Trophoblast cell (in vitro differentiated cells and primary cell): ENCODE results near the gene SLC12A9.
A peak's percentile ranks its signal among the peaks of the same experiment; 100 is the strongest.

Experiments
- DNase-seq, 2 donors: peaks; one replicate each; pipeline ENCODE4 v3.0.0-alpha.2; 2016
- H2AFZ ChIP-seq: 2 replicates; pipeline ENCODE4 v1.6.1; 2013; ENCODE audit warnings: low read length, moderate library complexity, mild to moderate bottlenecking; ENCODE audit not compliant: insufficient read depth, poor library complexity
- H2AK5ac ChIP-seq: 2 replicates; pipeline ENCODE4 v1.6.1; 2013; ENCODE audit warnings: mild to moderate bottlenecking, low read length
- H2BK120ac ChIP-seq: 2 replicates; pipeline ENCODE4 v1.6.1; 2013; ENCODE audit warnings: low read length, mild to moderate bottlenecking, moderate library complexity; ENCODE audit not compliant: insufficient read depth, poor library complexity
- H2BK12ac ChIP-seq: 2 replicates; pipeline ENCODE4 v1.6.1; 2013; ENCODE audit warnings: mild to moderate bottlenecking, low read length, moderate library complexity
- H2BK5ac ChIP-seq: 2 replicates; pipeline ENCODE4 v1.6.1; 2013; ENCODE audit warnings: low read length, low read depth, moderate library complexity, mild to moderate bottlenecking; ENCODE audit not compliant: poor library complexity
- H3K14ac ChIP-seq: 2 replicates; pipeline ENCODE4 v1.6.1; 2013; ENCODE audit warnings: mild to moderate bottlenecking, low read length
- H3K18ac ChIP-seq: 2 replicates; pipeline ENCODE4 v1.6.1; 2013; ENCODE audit warnings: mild to moderate bottlenecking, low read length
- H3K23ac ChIP-seq: 2 replicates; pipeline ENCODE4 v1.6.1; 2013; ENCODE audit warnings: low read length
- H3K27ac ChIP-seq: 2 replicates; pipeline ENCODE4 v1.5.1; 2013; ENCODE audit warnings: low read depth, mild to moderate bottlenecking, inconsistent platforms, low read length, moderate library complexity
- H3K27me3 ChIP-seq: 2 replicates; pipeline ENCODE4 v1.6.1; 2013; ENCODE audit warnings: inconsistent platforms, mild to moderate bottlenecking, low read length, moderate library complexity; ENCODE audit not compliant: insufficient read depth
- H3K36me3 ChIP-seq, 2 experiments: 1 replicate in 1 of 2; 2 replicates in 1 of 2; pipeline ENCODE4 v1.6.1; 2013; ENCODE audit warnings: low read length in 2 of 2, mild to moderate bottlenecking in 2 of 2, moderate library complexity in 1 of 2; ENCODE audit not compliant: insufficient read depth in 2 of 2, control insufficient read depth in 1 of 2
- H3K4ac ChIP-seq: 2 replicates; pipeline ENCODE4 v1.6.1; 2013; ENCODE audit warnings: low read depth, mild to moderate bottlenecking, low read length, moderate library complexity
- H3K4me1 ChIP-seq, 2 experiments: 1 replicate in 1 of 2; 2 replicates in 1 of 2; pipeline ENCODE4 v1.6.1; 2013; ENCODE audit warnings: low read length in 2 of 2, mild to moderate bottlenecking in 2 of 2, moderate library complexity in 1 of 2; ENCODE audit not compliant: insufficient read depth in 2 of 2, control insufficient read depth in 1 of 2
- H3K4me2 ChIP-seq: 2 replicates; pipeline ENCODE4 v1.6.1; 2013; ENCODE audit warnings: inconsistent platforms, mild to moderate bottlenecking, low read length, moderate library complexity
- H3K4me3 ChIP-seq: 2 replicates; pipeline ENCODE4 v1.5.1; 2013; ENCODE audit warnings: mild to moderate bottlenecking, low read depth, low read length, inconsistent platforms
- H3K79me1 ChIP-seq: one replicate; pipeline ENCODE4 v1.6.1; 2013; ENCODE audit warnings: low read length
- H3K79me2 ChIP-seq: 2 replicates; pipeline ENCODE4 v1.6.1; 2013; ENCODE audit warnings: low read length, mild to moderate bottlenecking; ENCODE audit not compliant: control insufficient read depth, insufficient read depth, poor library complexity
- H3K9ac ChIP-seq: 2 replicates; pipeline ENCODE4 v1.6.1; 2013; ENCODE audit warnings: mild to moderate bottlenecking, low read length
- H3K9me3 ChIP-seq: 2 replicates; pipeline ENCODE4 v1.6.1; 2013; ENCODE audit warnings: low read depth, mild to moderate bottlenecking, control low read depth, inconsistent platforms, low read length; ENCODE audit not compliant: insufficient read depth
- H4K12ac ChIP-seq: 2 replicates; pipeline ENCODE4 v1.6.1; 2013; ENCODE audit warnings: low read depth, mild to moderate bottlenecking, low read length, moderate library complexity
- H4K8ac ChIP-seq: 2 replicates; pipeline ENCODE4 v1.6.1; 2013; ENCODE audit warnings: low read depth, mild to moderate bottlenecking, low read length, moderate library complexity
- H4K91ac ChIP-seq: one replicate; pipeline ENCODE4 v1.6.1; 2013; ENCODE audit warnings: low read depth, mild to moderate bottlenecking, low read length, moderate library complexity
- WGBS: extraction: QIAGEN DNeasy Blood & Tissue Kit; methylation state at CpG from one replicate; pipeline ENCODE4 v1.1.7; 2013; ENCODE audit warnings: missing lambda C conversion rate; ENCODE audit not compliant: insufficient read length, insufficient coverage; ENCODE audit errors: extremely low coverage; 5-methylcytosine and 5-hydroxymethylcytosine counted together

The SLC12A9 gene

GRCh38 chr7:100823534-100823933 is 29.0 kb upstream of the SLC12A9 start:
- Histone ChIP-seq H4K91ac (no peak overlapping the region), H2BK12ac (no peak overlapping the region), H3K14ac (no peak overlapping the region), H3K27me3 (no peaks in the 10 kb centered on the region), H3K4me1 (peaks cover 10 to 15% of the 10 kb centered on the region in 2 experiments), H4K8ac (no peak overlapping the region), H3K79me1 (peaks cover 28% of the 10 kb centered on the region), H2AFZ (no peak overlapping the region), H3K23ac (no peak overlapping the region), H4K12ac (no peak overlapping the region), H3K36me3 (peaks cover 57 to 59% of the 10 kb centered on the region in 2 experiments), H3K18ac (no peak overlapping the region), H2BK5ac (no peak overlapping the region), H2BK120ac (no peak overlapping the region), H2AK5ac (no peak overlapping the region), H3K27ac (no peak overlapping the region), H3K79me2 (peaks cover 29% of the 10 kb centered on the region), H3K9ac (no peak overlapping the region), H3K4me2 (no peak overlapping the region), H3K9me3 (no peaks in the 10 kb centered on the region), H3K4ac (no peak overlapping the region), H3K4me3 (no peak overlapping the region)
- WGBS: no CpG with 5 or more reads among the region's 31 CpGs
- no peak for DNase-seq

GRCh38 chr7:100824499-100825214 is 27.9 kb upstream of the SLC12A9 start:
- Histone ChIP-seq H3K4ac (peak overlapping the region; percentile 71), H3K36me3 (peaks cover 46 to 48% of the 10 kb centered on the region in 2 experiments), H3K14ac (no peak overlapping the region), H3K79me1 (peaks cover 30% of the 10 kb centered on the region), H3K18ac (peak overlapping the region; percentile 12), H3K4me2 (peak overlapping the region; percentile 63), H2AK5ac (peak overlapping the region; percentile 38), H2BK120ac (no peak overlapping the region), H3K27ac (no peak overlapping the region), H3K9ac (no peak overlapping the region), H3K27me3 (no peaks in the 10 kb centered on the region), H3K23ac (no peak overlapping the region), H3K4me1 (peaks cover 13 to 19% of the 10 kb centered on the region in 2 experiments), H2AFZ (no peak overlapping the region), H4K12ac (no peak overlapping the region), H3K9me3 (no peaks in the 10 kb centered on the region), H3K79me2 (peaks cover 29% of the 10 kb centered on the region), H4K8ac (no peak overlapping the region), H2BK5ac (no peak overlapping the region), H3K4me3 (peak overlapping the region; percentile 91), H2BK12ac (no peak overlapping the region), H4K91ac (no peak overlapping the region)
- no peak for DNase-seq
- WGBS: no CpG with 5 or more reads among the region's 18 CpGs

GRCh38 chr7:100825215-100825671 is 27.3 kb upstream of the SLC12A9 start:
- no CpG with 5 or more reads among the region's 16 CpGs for WGBS
- peaks cover 30% of the 10 kb centered on the region for H3K79me1 ChIP-seq
- H4K8ac ChIP-seq: no peak overlapping the region
- DNase-seq: peak; percentile 20 to 45
- H3K14ac ChIP-seq: no peak overlapping the region
- H4K12ac ChIP-seq: no peak overlapping the region
- H3K9ac ChIP-seq: no peak overlapping the region
- H2BK5ac ChIP-seq: no peak overlapping the region
- H3K18ac ChIP-seq: peak overlapping the region; percentile 30
- no peak overlapping the region for H3K23ac ChIP-seq
- H3K27me3 ChIP-seq: no peaks in the 10 kb centered on the region
- H2BK120ac ChIP-seq: no peak overlapping the region
- H4K91ac ChIP-seq: no peak overlapping the region
- no peak overlapping the region for H2BK12ac ChIP-seq
- no peak overlapping the region for H2AFZ ChIP-seq
- peaks cover 13 to 19% of the 10 kb centered on the region in 2 experiments for H3K4me1 ChIP-seq
- no peaks in the 10 kb centered on the region for H3K9me3 ChIP-seq
- H3K79me2 ChIP-seq: peaks cover 29% of the 10 kb centered on the region
- peak overlapping the region; percentile 71 for H3K4ac ChIP-seq
- H3K27ac ChIP-seq: peak overlapping the region; percentile 12
- peak overlapping the region; percentile 91 for H3K4me3 ChIP-seq
- H3K4me2 ChIP-seq: peak overlapping the region; percentile 63
- H2AK5ac ChIP-seq: peak overlapping the region; percentile 38
- peaks cover 40 to 42% of the 10 kb centered on the region in 2 experiments for H3K36me3 ChIP-seq

GRCh38 chr7:100825751-100826513 is 26.6 kb upstream of the SLC12A9 start:
- Histone ChIP-seq H2AFZ (peak overlapping the region; percentile 4), H4K91ac (peak overlapping the region; percentile 14), H3K4ac (peak overlapping the region; percentile 98)

More at GRCh38 chr7:100825751-100826513, 26.6 kb upstream of the SLC12A9 start:
- H3K4me2 ChIP-seq: peak overlapping the region; percentile 63
- H3K79me1 ChIP-seq: peaks cover 30% of the 10 kb centered on the region
- peaks cover 29% of the 10 kb centered on the region for H3K79me2 ChIP-seq
- peak overlapping the region; percentile 86 for H3K9ac ChIP-seq
- H3K36me3 ChIP-seq: peaks cover 33 to 39% of the 10 kb centered on the region in 2 experiments
- H3K9me3 ChIP-seq: no peaks in the 10 kb centered on the region
- H3K4me1 ChIP-seq: peaks cover 13 to 19% of the 10 kb centered on the region in 2 experiments
- no peaks in the 10 kb centered on the region for H3K27me3 ChIP-seq
- H3K14ac ChIP-seq: peak overlapping the region; percentile 52
- DNase-seq: no peak
- no peak overlapping the region for H3K23ac ChIP-seq
- H2AK5ac ChIP-seq: no peak overlapping the region
- no peak overlapping the region for H4K12ac ChIP-seq
- peak overlapping the region; percentile 91 for H3K4me3 ChIP-seq
- WGBS: no CpG with 5 or more reads among the region's 17 CpGs
- no peak overlapping the region for H2BK5ac ChIP-seq
- H3K18ac ChIP-seq: peak overlapping the region; percentile 9
- H4K8ac ChIP-seq: no peak overlapping the region
- no peak overlapping the region for H2BK12ac ChIP-seq
- H2BK120ac ChIP-seq: no peak overlapping the region
- peak overlapping the region; percentile 12 for H3K27ac ChIP-seq
